HFFc6 (cell line): ENCODE data around the gene ACOT7. TPM values are rescaled to one million over a fixed set of nuclear protein-coding genes. Genes with fewer than 3 reads are reported as not detected.

Source experiments
- DNase-seq: peaks from one replicate; pipeline ENCODE4 v3.0.0-alpha.2; 2018
- H3K27ac Mint-ChIP-seq: 2 replicates; pipeline ENCODE4 v1.8.0; 2020; ENCODE audit warnings: mild to moderate bottlenecking, mixed read lengths
- H3K27me3 Mint-ChIP-seq: 2 replicates; pipeline ENCODE4 v1.8.0; 2021; ENCODE audit warnings: mild to moderate bottlenecking, moderate library complexity, mixed read lengths; ENCODE audit not compliant: insufficient read depth
- H3K36me3 Mint-ChIP-seq: 2 replicates; pipeline ENCODE4 v1.8.0; 2021; ENCODE audit warnings: low read depth, mixed read lengths
- H3K4me1 Mint-ChIP-seq: 2 replicates; pipeline ENCODE4 v1.8.0; 2020; ENCODE audit warnings: low read depth, mixed read lengths
- H3K4me3 Mint-ChIP-seq: 2 replicates; pipeline ENCODE4 v1.8.0; 2020; ENCODE audit warnings: mild to moderate bottlenecking, moderate library complexity, mixed read lengths
- H3K9me3 Mint-ChIP-seq: 2 replicates; pipeline ENCODE4 v1.8.0; 2020; ENCODE audit warnings: mild to moderate bottlenecking, mixed read lengths
- CTCF ChIP-seq: fragments of 200-600 bp; sonication (generic); IDR thresholded peaks from 2 replicates; pipeline ENCODE4 v1.5.0; 2021; ENCODE audit warnings: antibody characterized with exemption, mild to moderate bottlenecking
- total RNA-seq, 6 experiments: library from RNA; stranded (reverse); fragmentation: NEBNext Ultra II Directional; extraction: Animal tissue kit (Norgen Biotek cat#: 25700); gene quantifications; 2 replicates in 1 of 6; 3 replicates in 5 of 6; pipeline ENCODE4 v1.2.3, GENCODE V29; 2021

Gene ACOT7
- total RNA-seq, 6 experiments from 2014 or later, result 103 to 125 (median 111) TPM

- no peak for DNase-seq
- H3K36me3 Mint-ChIP-seq, result no peaks in the 10 kb centered on the region
- no peak overlapping the region for H3K27ac Mint-ChIP-seq
- no peak for TF ChIP-seq CTCF
- no peak overlapping the region for H3K4me3 Mint-ChIP-seq
- no peaks in the 10 kb centered on the region; the same call in 1 of the 2 replicates for H3K4me1 Mint-ChIP-seq
- H3K27me3 Mint-ChIP-seq, result peaks cover 8% of the 10 kb centered on the region
- no peaks in the 10 kb centered on the region for H3K9me3 Mint-ChIP-seq
These were observed 136.9 kb downstream of the ACOT7 start for GRCh38 chr1:6256645-6257044.

GRCh38 chr1:6254691-6255090 is 138.9 kb downstream of the ACOT7 start:
- Mint-ChIP-seq H3K9me3 (no peaks in the 10 kb centered on the region), H3K27me3 (peaks cover 9% of the 10 kb centered on the region)
- TF ChIP-seq CTCF, result no peak

GRCh38 chr1:6253380-6253779 is 140.2 kb downstream of the ACOT7 start:
- Mint-ChIP-seq H3K9me3 (no peaks in the 10 kb centered on the region), H3K27me3 (peaks cover 12% of the 10 kb centered on the region)

More at GRCh38 chr1:6254691-6255090, 138.9 kb downstream of the ACOT7 start:
- no peak for DNase-seq
- Mint-ChIP-seq H3K4me1 (no peaks in the 10 kb centered on the region; the same call in 1 of the 2 replicates), H3K27ac (no peak overlapping the region), H3K36me3 (no peaks in the 10 kb centered on the region), H3K4me3 (no peak overlapping the region)

GRCh38 chr1:6252374-6252710 is 141.2 kb downstream of the ACOT7 start:
- no peak for DNase-seq
- H3K9me3 Mint-ChIP-seq, result no peaks in the 10 kb centered on the region
- TF ChIP-seq CTCF, result no peak
- H3K27ac Mint-ChIP-seq, result no peak overlapping the region
- H3K4me1 Mint-ChIP-seq, result no peaks in the 10 kb centered on the region; the same call in 1 of the 2 replicates
- H3K27me3 Mint-ChIP-seq, result peaks cover 13% of the 10 kb centered on the region
- H3K36me3 Mint-ChIP-seq, result no peaks in the 10 kb centered on the region
- no peak overlapping the region for H3K4me3 Mint-ChIP-seq

More at GRCh38 chr1:6253380-6253779, 140.2 kb downstream of the ACOT7 start:
- H3K4me3 Mint-ChIP-seq, result no peak overlapping the region
- TF ChIP-seq CTCF, result no peak
- H3K4me1 Mint-ChIP-seq, result no peaks in the 10 kb centered on the region; the same call in 1 of the 2 replicates
- H3K27ac Mint-ChIP-seq, result no peak overlapping the region
- H3K36me3 Mint-ChIP-seq, result no peaks in the 10 kb centered on the region
- no peak for DNase-seq

GRCh38 chr1:6251681-6252373 is 141.7 kb downstream of the ACOT7 start:
- Mint-ChIP-seq H3K27me3 (peaks cover 10% of the 10 kb centered on the region), H3K36me3 (no peaks in the 10 kb centered on the region), H3K4me1 (no peaks in the 10 kb centered on the region; the same call in 1 of the 2 replicates), H3K27ac (no peak overlapping the region), H3K9me3 (no peaks in the 10 kb centered on the region), H3K4me3 (no peak overlapping the region)
- DNase-seq, result no peak
- TF ChIP-seq CTCF, result no peak
